GM10266 (cell line): ENCODE results near the gene SWT1.

Experiments used
- DNase-seq: peaks from one replicate; pipeline ENCODE4 v3.0.0; 2012; ENCODE audit errors: extremely low spot score
- CTCF ChIP-seq: IDR thresholded peaks from 2 replicates; pipeline ENCODE4 v1.5.1; 2012; ENCODE audit warnings: mild to moderate bottlenecking, low read depth; ENCODE audit not compliant: control insufficient read depth, insufficient read depth; ENCODE audit errors: missing control alignments

The SWT1 gene

GRCh38 chr1:185155600-185156287 is 1.2 kb upstream of the SWT1 start:
- no peak for TF ChIP-seq CTCF

GRCh38 chr1:185156288-185156853 is 596 bp upstream of the SWT1 start:
- no peak for DNase-seq

More at GRCh38 chr1:185155600-185156287, 1.2 kb upstream of the SWT1 start:
- peak; percentile 13 for DNase-seq

GRCh38 chr1:185157599-185158412 is 839 bp downstream of the SWT1 start:
- no peak for DNase-seq
- TF ChIP-seq CTCF = no peak

More at GRCh38 chr1:185156288-185156853, 596 bp upstream of the SWT1 start:
- TF ChIP-seq CTCF = no peak

- no peak for DNase-seq
- TF ChIP-seq CTCF = no peak
Observed at GRCh38 chr1:185158800-185159199, 1.8 kb downstream of the SWT1 start.

- TF ChIP-seq CTCF = no peak
- peak; percentile 10 for DNase-seq
Observed at GRCh38 chr1:185159966-185160365, 3.0 kb downstream of the SWT1 start.

GRCh38 chr1:185162491-185162890 is 5.5 kb downstream of the SWT1 start:
- no peak for DNase-seq
- no peak for TF ChIP-seq CTCF

GRCh38 chr1:185166106-185166505 is 9.1 kb downstream of the SWT1 start:
- TF ChIP-seq CTCF = no peak
- DNase-seq = no peak
